Measurements from ENCODE around the gene GLTP.

GLTP gene

GRCh38 chr12:109925185-109925840 is 45.0 kb upstream of the GLTP start:
- no peak overlapping the region for H3K4me3 ChIP-seq (replicated peaks; ENCODE audit: low read depth, low read length)
- TF ChIP-seq CTCF (IDR thresholded peaks at IDR 0.05; ENCODE audit: low read depth, low read length, missing control alignments) = no peak
- DNase-seq (ENCODE audit: extremely low read depth, low read depth) = no peak

GRCh38 chr12:109923481-109924245 is 43.3 kb upstream of the GLTP start:
- no peak for DNase-seq (ENCODE audit: extremely low read depth, low read depth)
- H3K4me3 ChIP-seq (replicated peaks; ENCODE audit: low read depth, low read length) = no peak overlapping the region
- no peak for TF ChIP-seq CTCF (IDR thresholded peaks at IDR 0.05; ENCODE audit: low read depth, low read length, missing control alignments)

- no peak overlapping the region for H3K4me3 ChIP-seq (replicated peaks; ENCODE audit: low read depth, low read length)
- no peak for DNase-seq (ENCODE audit: extremely low read depth, low read depth)
- no peak for TF ChIP-seq CTCF (IDR thresholded peaks at IDR 0.05; ENCODE audit: low read depth, low read length, missing control alignments)
Observed at GRCh38 chr12:109923038-109923437, 42.7 kb upstream of the GLTP start.

- TF ChIP-seq CTCF (IDR thresholded peaks at IDR 0.05; ENCODE audit: low read depth, low read length, missing control alignments) = no peak
- DNase-seq (ENCODE audit: extremely low read depth, low read depth) = no peak
- no peak overlapping the region for H3K4me3 ChIP-seq (replicated peaks; ENCODE audit: low read depth, low read length)
Observed at GRCh38 chr12:109921982-109922381, 41.6 kb upstream of the GLTP start.

GRCh38 chr12:109920261-109920780 is 40.0 kb upstream of the GLTP start:
- no peak for DNase-seq (ENCODE audit: extremely low read depth, low read depth)
- no peak overlapping the region for H3K4me3 ChIP-seq (replicated peaks; ENCODE audit: low read depth, low read length)
- TF ChIP-seq CTCF (IDR thresholded peaks at IDR 0.05; ENCODE audit: low read depth, low read length, missing control alignments) = no peak

- DNase-seq (ENCODE audit: extremely low read depth, low read depth) = no peak
- TF ChIP-seq CTCF (IDR thresholded peaks at IDR 0.05; ENCODE audit: low read depth, low read length, missing control alignments) = no peak
- H3K4me3 ChIP-seq (replicated peaks; ENCODE audit: low read depth, low read length) = no peak overlapping the region
Observed at GRCh38 chr12:109919456-109919855, 39.1 kb upstream of the GLTP start.
